Ascending aorta (tissue), 2 donors: ENCODE data around the gene CBARP. TPM values are rescaled to one million over a fixed set of nuclear protein-coding genes. Genes with fewer than 3 reads are reported as not detected.
A peak's percentile ranks its signal among the peaks of the same experiment; 100 is the strongest.
"Not testable (repeated sequence)": the region's sequence is repeated elsewhere in the genome, so short reads cannot be mapped to it uniquely, and the experiment has no call there.

Experiments
- DNase-seq, 2 donors: peaks; one replicate each; pipeline ENCODE4 v3.0.0-alpha.2; 2019; ENCODE audit warnings: low spot score in 2 of 2
- H3K27ac ChIP-seq, 2 donors: fragments of 200-600 bp; sonication (generic); one replicate each; pipeline ENCODE4 v1.5.1; 2016 to 2017; ENCODE audit warnings: mild to moderate bottlenecking in 1 of 2
- H3K27me3 ChIP-seq: fragments of 200-600 bp; sonication (generic); one replicate; pipeline ENCODE4 v1.5.1; 2017
- H3K36me3 ChIP-seq, 2 donors: fragments of 200-600 bp; sonication (generic); one replicate each; pipeline ENCODE4 v1.5.1; 2016
- H3K4me1 ChIP-seq, 2 donors: fragments of 200-600 bp; sonication (generic); one replicate each; pipeline ENCODE4 v1.5.1; 2016 to 2017; ENCODE audit warnings: mild to moderate bottlenecking in 1 of 2
- H3K4me3 ChIP-seq, 2 donors: fragments of 200-600 bp; sonication (generic); one replicate each; pipeline ENCODE4 v1.5.1; 2016 to 2017; ENCODE audit warnings: mild to moderate bottlenecking in 1 of 2
- H3K9me3 ChIP-seq, 2 donors: fragments of 200-600 bp; sonication (generic); one replicate each; pipeline ENCODE4 v1.5.1; 2016
- intact Hi-C: fragments of 100-400 bp; cut with DNase I; formaldehyde crosslinking; loops from one replicate; pipeline ENCODE4 v1.15.1; 2023
- total RNA-seq: library from RNA; depleted of rRNA; stranded (reverse); fragments of >200 nt; gene quantifications from one replicate; pipeline ENCODE4 v1.1.0, GENCODE V29; 2016
- TF ChIP-seq, protein P1 (sequence below), 3 experiments: fragments of 200-600 bp in 2 of 3; fragments of 450-650 bp in 1 of 3; sonication (generic) in 2 of 3; IDR thresholded peaks; one replicate each; pipeline ENCODE4 v1.5.1; 2016 to 2019; ENCODE audit warnings: antibody characterized with exemption in 3 of 3, mild to moderate bottlenecking in 1 of 3, moderate library complexity in 1 of 3

The CBARP gene
- total RNA-seq, 1 donor from 2014 or later = 1.9 TPM

DNA sequence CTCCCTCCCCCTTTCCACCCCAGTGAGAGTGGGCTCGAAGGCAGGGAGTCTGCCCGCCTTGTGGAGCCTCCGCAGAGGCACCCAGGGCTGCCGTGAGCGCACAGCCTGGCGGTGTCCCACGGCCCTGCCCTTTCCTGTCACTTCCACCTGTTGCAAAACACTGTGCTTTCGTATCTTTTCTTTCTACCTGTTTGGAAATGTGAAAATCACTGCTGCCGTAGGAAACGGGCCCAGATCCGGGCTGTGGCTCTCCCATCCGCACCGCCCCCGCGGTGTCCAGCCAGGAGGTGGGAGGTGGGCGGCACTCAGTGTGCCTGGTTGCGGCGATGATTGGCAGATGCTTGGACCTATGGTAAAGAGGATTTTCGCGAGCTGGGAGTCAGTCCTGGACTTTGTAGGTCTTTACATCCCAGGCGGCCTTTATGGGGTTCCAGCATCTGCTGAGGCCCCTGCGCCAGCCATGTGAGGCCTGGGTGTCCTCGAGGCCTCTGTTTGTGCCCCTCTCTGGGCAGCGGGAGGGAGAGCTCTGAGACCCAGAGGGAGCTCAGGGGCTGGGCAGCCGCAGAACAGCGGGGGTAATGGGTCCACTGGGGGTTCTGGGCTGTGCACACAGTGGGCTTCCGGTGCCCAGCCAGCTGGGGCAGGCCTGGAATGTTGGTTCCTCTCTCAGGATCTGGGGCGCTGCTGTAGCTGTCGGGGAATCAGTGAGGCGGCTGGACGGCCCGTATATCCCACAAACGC lies 26.1 kb downstream of the CBARP start:
- H3K36me3 ChIP-seq = peaks cover 0 to 10% of the 10 kb centered on the region in 2 donors
- TF ChIP-seq, protein P1, sequence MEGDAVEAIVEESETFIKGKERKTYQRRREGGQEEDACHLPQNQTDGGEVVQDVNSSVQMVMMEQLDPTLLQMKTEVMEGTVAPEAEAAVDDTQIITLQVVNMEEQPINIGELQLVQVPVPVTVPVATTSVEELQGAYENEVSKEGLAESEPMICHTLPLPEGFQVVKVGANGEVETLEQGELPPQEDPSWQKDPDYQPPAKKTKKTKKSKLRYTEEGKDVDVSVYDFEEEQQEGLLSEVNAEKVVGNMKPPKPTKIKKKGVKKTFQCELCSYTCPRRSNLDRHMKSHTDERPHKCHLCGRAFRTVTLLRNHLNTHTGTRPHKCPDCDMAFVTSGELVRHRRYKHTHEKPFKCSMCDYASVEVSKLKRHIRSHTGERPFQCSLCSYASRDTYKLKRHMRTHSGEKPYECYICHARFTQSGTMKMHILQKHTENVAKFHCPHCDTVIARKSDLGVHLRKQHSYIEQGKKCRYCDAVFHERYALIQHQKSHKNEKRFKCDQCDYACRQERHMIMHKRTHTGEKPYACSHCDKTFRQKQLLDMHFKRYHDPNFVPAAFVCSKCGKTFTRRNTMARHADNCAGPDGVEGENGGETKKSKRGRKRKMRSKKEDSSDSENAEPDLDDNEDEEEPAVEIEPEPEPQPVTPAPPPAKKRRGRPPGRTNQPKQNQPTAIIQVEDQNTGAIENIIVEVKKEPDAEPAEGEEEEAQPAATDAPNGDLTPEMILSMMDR (IDR thresholded peaks at IDR 0.05) = no peak
- no peaks in the 10 kb centered on the region for H3K27me3 ChIP-seq
- peak overlapping the region in 1 of 2 donors; percentile 67 for H3K27ac ChIP-seq
- H3K4me1 ChIP-seq = peaks cover 32 to 60% of the 10 kb centered on the region in 2 donors
- no peak overlapping the region for H3K4me3 ChIP-seq
- H3K9me3 ChIP-seq = no peaks in the 10 kb centered on the region
- intact Hi-C loops = loop anchor here (10.0 kb wide), 1 partner anchor 287 kb away; the partner anchor contains the start of gene ARID3A
- DNase-seq = no peak

DNA sequence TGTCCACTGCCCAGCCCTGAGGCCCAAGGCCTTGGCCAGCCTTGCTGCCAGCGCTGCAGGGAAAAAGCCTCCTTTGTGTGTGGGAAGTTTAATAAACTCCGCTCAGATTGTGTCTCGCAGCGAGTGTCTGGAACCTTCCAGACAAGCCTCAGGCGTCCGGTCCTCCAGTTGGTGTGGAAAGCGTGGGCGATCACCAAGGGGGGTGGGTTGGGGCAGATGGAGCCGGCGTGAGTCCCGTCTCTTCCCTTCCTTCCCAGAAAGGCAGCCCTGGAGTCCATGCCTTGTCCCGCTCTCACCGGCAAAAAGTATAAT lies 27.6 kb downstream of the CBARP start:
- Histone ChIP-seq H3K27ac (peak overlapping the region in 1 of 2 donors; percentile 49), H3K4me1 (peaks cover 21 to 46% of the 10 kb centered on the region in 2 donors), H3K9me3 (no peaks in the 10 kb centered on the region), H3K36me3 (peaks cover 0 to 10% of the 10 kb centered on the region in 2 donors), H3K4me3 (no peak overlapping the region), H3K27me3 (no peaks in the 10 kb centered on the region)
- TF ChIP-seq, protein P1 (IDR thresholded peaks at IDR 0.05) = no peak
- DNase-seq = no peak
- intact Hi-C loops = loop anchor here (10.0 kb wide), 1 partner anchor 285 kb away; the partner anchor contains the start of gene ARID3A

GRCh38 chr19:1208830-1209229 lies 29.0 kb downstream of the CBARP start:
- intact Hi-C loops, DNase-seq, H3K27me3 ChIP-seq, H3K36me3 ChIP-seq, H3K9me3 ChIP-seq: not testable (repeated sequence)
- peak overlapping the region; percentile 26 to 41 for H3K4me3 ChIP-seq
- peak overlapping the region; percentile 49 to 50 for H3K27ac ChIP-seq
- peaks cover 14 to 39% of the 10 kb centered on the region in 2 donors for H3K4me1 ChIP-seq

DNA sequence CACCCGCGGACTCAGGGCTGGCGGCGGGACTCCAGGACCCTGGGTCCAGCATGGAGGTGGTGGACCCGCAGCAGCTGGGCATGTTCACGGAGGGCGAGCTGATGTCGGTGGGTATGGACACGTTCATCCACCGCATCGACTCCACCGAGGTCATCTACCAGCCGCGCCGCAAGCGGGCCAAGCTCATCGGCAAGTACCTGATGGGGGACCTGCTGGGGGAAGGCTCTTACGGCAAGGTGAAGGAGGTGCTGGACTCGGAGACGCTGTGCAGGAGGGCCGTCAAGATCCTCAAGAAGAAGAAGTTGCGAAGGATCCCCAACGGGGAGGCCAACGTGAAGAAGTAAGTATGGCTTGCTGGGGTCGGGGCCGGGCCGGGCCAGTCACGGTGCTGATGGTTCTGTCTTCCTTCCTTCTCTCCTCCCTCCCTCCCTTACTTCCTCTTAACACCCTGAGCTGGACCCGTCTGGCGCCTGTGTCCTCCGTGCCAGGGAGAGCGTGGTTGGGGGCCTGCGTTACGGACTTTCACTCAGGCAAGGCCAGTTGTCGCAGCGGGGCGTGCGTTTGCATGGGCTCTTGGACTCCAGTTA lies 30.8 kb downstream of the CBARP start:
- H3K4me1 ChIP-seq = peaks cover 9 to 26% of the 10 kb centered on the region in 2 donors
- H3K36me3 ChIP-seq = peaks cover 0 to 10% of the 10 kb centered on the region in 2 donors
- intact Hi-C loops = no loop called here
- no peak for DNase-seq
- peak overlapping the region; percentile 71 to 95 for H3K4me3 ChIP-seq
- no peaks in the 10 kb centered on the region for H3K27me3 ChIP-seq
- no peaks in the 10 kb centered on the region for H3K9me3 ChIP-seq
- TF ChIP-seq, protein P1 (IDR thresholded peaks at IDR 0.05) = no peak
- H3K27ac ChIP-seq = peak overlapping the region; percentile 80 to 84

GRCh38 chr19:1206150-1206863 lies 31.5 kb downstream of the CBARP start:
- H3K27ac ChIP-seq = peak overlapping the region; percentile 80 to 84
- H3K4me1 ChIP-seq = peaks cover 9 to 26% of the 10 kb centered on the region in 2 donors
- no peaks in the 10 kb centered on the region for H3K9me3 ChIP-seq
- H3K4me3 ChIP-seq = peak overlapping the region; percentile 71 to 95
- no peak for DNase-seq
- H3K36me3 ChIP-seq = peaks cover 0 to 10% of the 10 kb centered on the region in 2 donors
- no peaks in the 10 kb centered on the region for H3K27me3 ChIP-seq
- intact Hi-C loops = no loop called here
- TF ChIP-seq, protein P1 (IDR thresholded peaks at IDR 0.05) = no peak
